ENCODE data around the gene PERM1.

GRCh38 chr1:970973-971730 is 10.7 kb downstream of the PERM1 start:
- TF ChIP-seq EGR1 (IDR thresholded peaks at IDR 0.05; ENCODE audit: low read depth) (no peak), TCF7L2 (IDR thresholded peaks at IDR 0.05; ENCODE audit: borderline replicate concordance, extremely low read depth, insufficient read depth, insufficient read length) (no peak), CEBPB (IDR thresholded peaks at IDR 0.05; ENCODE audit: low read depth) (no peak)

Measured in HCT116 (cell line).